SU-DHL-6 (cell line): ENCODE measurements around the gene TMOD2.

Source experiments
- EZH2phosphoT487 ChIP-seq: fragments of 200-600 bp; sonication (generic), shearing (Covaris generic); conservative IDR thresholded peaks from 2 replicates; pipeline ENCODE4 v1.6.1; 2018; ENCODE audit warnings: mild to moderate bottlenecking, antibody characterized with exemption, low read length, moderate library complexity, mixed read lengths
- TF ChIP-seq, protein P1 (sequence below): fragments of 200-600 bp; sonication (generic); IDR thresholded peaks from one replicate; pipeline ENCODE4 v1.5.1; 2017; ENCODE audit warnings: antibody characterized with exemption, mild to moderate bottlenecking, low read length, moderate library complexity; ENCODE audit not compliant: insufficient read depth, poor library complexity, severe bottlenecking

DNA sequence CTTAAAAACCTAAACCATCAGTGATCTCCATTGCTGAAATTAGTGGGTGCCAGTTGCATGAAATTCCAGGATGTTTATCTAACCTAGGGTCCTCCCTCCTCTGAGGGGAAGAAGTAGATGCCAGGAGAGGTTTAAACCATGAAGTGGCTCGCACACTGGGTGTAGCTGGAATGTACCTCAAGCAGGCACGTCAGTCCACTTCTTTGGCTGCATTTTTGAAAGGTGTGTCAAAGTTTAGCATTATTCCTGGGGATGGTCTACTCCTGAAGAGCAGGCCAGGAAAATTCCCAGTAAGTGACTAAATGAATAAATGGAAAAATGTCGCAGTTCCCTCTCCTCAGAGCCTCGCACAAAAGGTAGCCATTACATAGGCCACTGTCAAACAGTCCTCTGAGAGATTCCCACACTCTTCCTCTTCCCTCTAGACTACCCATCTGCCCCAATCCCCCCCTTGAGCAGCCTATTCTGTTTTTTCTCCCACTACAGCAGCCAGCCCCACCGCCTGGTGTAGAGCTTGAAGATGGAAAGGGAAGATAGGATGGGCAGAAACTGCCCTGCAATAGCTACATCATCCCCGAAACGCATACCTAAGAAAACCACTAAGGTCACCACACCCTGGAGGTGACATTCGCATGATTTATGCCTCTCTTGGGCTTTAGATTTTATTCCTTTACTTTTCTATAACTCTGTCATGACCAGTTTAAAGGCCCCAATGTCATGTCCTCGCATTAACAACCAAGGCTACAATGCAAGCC is 77.4 kb downstream of the TMOD2 start:
- TF ChIP-seq, protein P1, sequence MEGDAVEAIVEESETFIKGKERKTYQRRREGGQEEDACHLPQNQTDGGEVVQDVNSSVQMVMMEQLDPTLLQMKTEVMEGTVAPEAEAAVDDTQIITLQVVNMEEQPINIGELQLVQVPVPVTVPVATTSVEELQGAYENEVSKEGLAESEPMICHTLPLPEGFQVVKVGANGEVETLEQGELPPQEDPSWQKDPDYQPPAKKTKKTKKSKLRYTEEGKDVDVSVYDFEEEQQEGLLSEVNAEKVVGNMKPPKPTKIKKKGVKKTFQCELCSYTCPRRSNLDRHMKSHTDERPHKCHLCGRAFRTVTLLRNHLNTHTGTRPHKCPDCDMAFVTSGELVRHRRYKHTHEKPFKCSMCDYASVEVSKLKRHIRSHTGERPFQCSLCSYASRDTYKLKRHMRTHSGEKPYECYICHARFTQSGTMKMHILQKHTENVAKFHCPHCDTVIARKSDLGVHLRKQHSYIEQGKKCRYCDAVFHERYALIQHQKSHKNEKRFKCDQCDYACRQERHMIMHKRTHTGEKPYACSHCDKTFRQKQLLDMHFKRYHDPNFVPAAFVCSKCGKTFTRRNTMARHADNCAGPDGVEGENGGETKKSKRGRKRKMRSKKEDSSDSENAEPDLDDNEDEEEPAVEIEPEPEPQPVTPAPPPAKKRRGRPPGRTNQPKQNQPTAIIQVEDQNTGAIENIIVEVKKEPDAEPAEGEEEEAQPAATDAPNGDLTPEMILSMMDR = no peak
- TF ChIP-seq EZH2phosphoT487 = no peak
